Naive thymus-derived CD4-positive, alpha-beta T cell (primary cell): ENCODE data around the gene NT5C1A. TPM values are rescaled to one million over a fixed set of nuclear protein-coding genes. Genes with fewer than 3 reads are reported as not detected.
A peak's percentile ranks its signal among the peaks of the same experiment; 100 is the strongest.

Experiments used
- ATAC-seq: fragments of 150-1000 bp; cut with Tn5 transposase; 2 replicates; pipeline ENCODE4 v1.10.0; 2021; ENCODE audit warnings: mild to moderate bottlenecking, moderate library complexity
- CTCF ChIA-PET: fragments of 350-600 bp; sonication (Branson Sonifier 250); formaldehyde crosslinking; loops from one replicate; lab custom pipeline; 2021; ENCODE audit warnings: antibody characterized with exemption; lab: Charles Lee
- POLR2A ChIA-PET: fragments of 350-600 bp; sonication (Branson Sonifier 250); formaldehyde crosslinking; loops from one replicate; lab custom pipeline; 2021; ENCODE audit warnings: antibody characterized with exemption, inconsistent platforms; lab: Charles Lee
- DNase-seq, 9 donors: peaks; one replicate each; pipeline versions ENCODE4 v3.0.0 to v3.0.0-alpha.2; 2020 to 2022; ENCODE audit warnings: mixed read lengths in 1 of 9
- H3K27ac ChIP-seq: one replicate; pipeline ENCODE4 v1.7.0; 2013; ENCODE audit warnings: mild to moderate bottlenecking, low read depth, low read length, moderate library complexity
- H3K27me3 ChIP-seq, 2 donors: one replicate each; pipeline ENCODE4 v1.7.0; 2013; ENCODE audit warnings: low read length in 2 of 2, mild to moderate bottlenecking in 2 of 2, moderate library complexity in 2 of 2; ENCODE audit not compliant: control insufficient read depth in 2 of 2, insufficient read depth in 2 of 2
- H3K36me3 ChIP-seq, 3 experiments: 1 replicate in 2 of 3; 2 replicates in 1 of 3; pipeline ENCODE4 v1.7.0; 2013; ENCODE audit warnings: low read length in 3 of 3, mild to moderate bottlenecking in 3 of 3, moderate library complexity in 1 of 3; ENCODE audit not compliant: insufficient read depth in 3 of 3, control insufficient read depth in 2 of 3
- H3K4me1 ChIP-seq, 2 donors: one replicate each; pipeline ENCODE4 v1.7.0; 2013; ENCODE audit warnings: low read length in 2 of 2, mild to moderate bottlenecking in 2 of 2, moderate library complexity in 1 of 2; ENCODE audit not compliant: control insufficient read depth in 2 of 2, insufficient read depth in 2 of 2
- H3K4me3 ChIP-seq: 2 replicates; pipeline ENCODE4 v1.7.0; 2013; ENCODE audit warnings: mild to moderate bottlenecking, low read length
- H3K9me3 ChIP-seq, 3 experiments: 1 replicate in 2 of 3; 2 replicates in 1 of 3; pipeline ENCODE4 v1.7.0; 2013; ENCODE audit warnings: low read length in 3 of 3; ENCODE audit not compliant: control insufficient read depth in 2 of 3
- H3K27ac Mint-ChIP-seq, 9 donors: one replicate each; pipeline ENCODE4 v1.8.0; 2020 to 2022; ENCODE audit warnings: mixed read lengths in 9 of 9, mild to moderate bottlenecking in 8 of 9, moderate library complexity in 5 of 9, inconsistent platforms in 2 of 9
- H3K27me3 Mint-ChIP-seq, 5 donors: one replicate each; pipeline ENCODE4 v1.8.0; 2021 to 2022; ENCODE audit warnings: mixed read lengths in 5 of 5, mild to moderate bottlenecking in 1 of 5
- H3K36me3 Mint-ChIP-seq, 5 donors: one replicate each; pipeline ENCODE4 v1.8.0; 2020 to 2022; ENCODE audit warnings: mixed read lengths in 5 of 5, mild to moderate bottlenecking in 3 of 5, inconsistent platforms in 1 of 5
- H3K4me1 Mint-ChIP-seq, 7 donors: one replicate each; pipeline ENCODE4 v1.8.0; 2020 to 2022; ENCODE audit warnings: mixed read lengths in 7 of 7, mild to moderate bottlenecking in 3 of 7, inconsistent platforms in 1 of 7
- H3K4me3 Mint-ChIP-seq, 10 donors: one replicate each; pipeline ENCODE4 v1.8.0; 2020 to 2022; ENCODE audit warnings: mild to moderate bottlenecking in 10 of 10, mixed read lengths in 10 of 10, moderate library complexity in 6 of 10, inconsistent platforms in 2 of 10
- H3K9me3 Mint-ChIP-seq, 11 donors: one replicate each; pipeline ENCODE4 v1.8.0; 2020 to 2022; ENCODE audit warnings: mixed read lengths in 11 of 11, mild to moderate bottlenecking in 4 of 11, inconsistent platforms in 1 of 11, moderate library complexity in 1 of 11
- intact Hi-C, 2 donors: fragments of 100-400 bp; cut with micrococcal nuclease; formaldehyde crosslinking; loops; one replicate each; pipeline ENCODE4 v1.15.1; 2023
- polyA plus RNA-seq, 2 donors: library from polyadenylated mRNA; unstranded; fragments of 300-500 nt; fragmentation: Illumina TruSeq; gene quantifications; one replicate each; pipeline ENCODE4 v1.2.3, GENCODE V29; 2021
- total RNA-seq, 6 experiments: library from RNA in 5 of 6; stranded (reverse) in 5 of 6; gene quantifications; 1 replicate in 5 of 6; 2 replicates in 1 of 6; pipeline ENCODE4 v1.2.3 and lab custom pipeline; 2021 to 2026

Gene NT5C1A
- total and polyA plus RNA-seq, 7 experiments from 2014 or later = 0.37 to 0.92 (median 0.65) TPM; not detected in 4

- intact Hi-C loops = no loop called here
- Mint-ChIP-seq H3K36me3 (no peaks in the 10 kb centered on the region), H3K27ac (no peak overlapping the region), H3K4me1 (peaks cover 0 to 4% (median 1%) of the 10 kb centered on the region in 7 donors), H3K27me3 (peaks cover 0 to 14% (median 0%) of the 10 kb centered on the region in 5 donors), H3K4me3 (no peak overlapping the region), H3K9me3 (no peaks in the 10 kb centered on the region)
- Histone ChIP-seq H3K4me1 (no peaks in the 10 kb centered on the region), H3K36me3 (no peaks in the 10 kb centered on the region), H3K9me3 (no peaks in the 10 kb centered on the region), H3K27me3 (no peaks in the 10 kb centered on the region), H3K27ac (no peak overlapping the region), H3K4me3 (no peak overlapping the region)
- DNase-seq = no peak
- POLR2A ChIA-PET = no interaction called here
- CTCF ChIA-PET = no interaction called here
- no peak for ATAC-seq
Observed at GRCh38 chr1:39614488-39614887, 57.4 kb downstream of the NT5C1A start.

- Mint-ChIP-seq H3K36me3 (no peaks in the 10 kb centered on the region), H3K4me3 (no peak overlapping the region), H3K9me3 (no peaks in the 10 kb centered on the region), H3K27ac (no peak overlapping the region), H3K4me1 (peaks cover 0 to 7% (median 5%) of the 10 kb centered on the region in 7 donors), H3K27me3 (peaks cover 0 to 14% (median 0%) of the 10 kb centered on the region in 5 donors)
- Histone ChIP-seq H3K36me3 (no peaks in the 10 kb centered on the region), H3K4me1 (no peaks in the 10 kb centered on the region), H3K27ac (no peak overlapping the region), H3K4me3 (no peak overlapping the region), H3K9me3 (no peaks in the 10 kb centered on the region), H3K27me3 (no peaks in the 10 kb centered on the region)
- ATAC-seq (no peak), DNase-seq (no peak)
- CTCF ChIA-PET = no interaction called here
- intact Hi-C loops = no loop called here
- POLR2A ChIA-PET = no interaction called here
Observed at GRCh38 chr1:39613250-39613649, 58.7 kb downstream of the NT5C1A start.

DNA sequence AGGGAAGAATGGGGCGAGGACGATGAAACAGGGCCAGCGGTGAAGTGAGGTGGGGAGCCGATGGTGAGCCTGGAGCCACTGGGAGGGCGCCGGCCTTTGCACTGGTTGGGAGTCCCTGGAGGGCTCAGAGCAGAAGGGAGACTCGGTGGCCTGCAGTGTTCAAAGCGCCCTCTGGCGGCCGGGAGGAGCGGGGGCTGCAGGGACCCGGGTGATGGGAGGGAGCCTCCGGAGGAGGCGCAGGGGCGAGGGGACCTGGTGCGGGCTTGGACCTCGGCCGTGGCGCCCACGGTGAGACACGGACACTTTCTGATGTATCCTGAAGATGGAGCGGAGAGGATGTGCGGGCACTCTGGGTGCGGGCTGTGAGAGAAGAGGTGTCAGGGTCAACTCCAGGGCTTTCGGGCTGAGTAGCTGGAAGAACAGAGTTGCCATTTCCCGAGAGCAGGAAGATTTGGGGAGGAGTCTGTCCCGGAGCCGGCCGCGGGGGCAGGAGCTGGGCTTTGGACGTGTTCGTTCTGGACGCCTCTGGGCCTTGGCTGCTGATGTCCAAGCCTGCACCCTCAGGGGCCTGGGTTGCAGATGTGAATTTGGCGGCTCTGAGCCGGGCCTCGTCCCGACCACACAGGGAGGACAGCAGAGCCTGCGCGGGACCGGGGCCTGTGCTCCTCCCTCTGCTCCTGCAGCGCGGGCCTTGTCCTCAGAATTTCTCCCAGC lies 62.1 kb downstream of the NT5C1A start:
- ATAC-seq = peak; percentile 89
- H3K36me3 Mint-ChIP-seq = no peaks in the 10 kb centered on the region
- no peaks in the 10 kb centered on the region for H3K9me3 ChIP-seq
- H3K4me1 ChIP-seq = no peaks in the 10 kb centered on the region
- H3K27me3 ChIP-seq = no peaks in the 10 kb centered on the region
- no peak overlapping the region for H3K27ac ChIP-seq
- CTCF ChIA-PET = interaction anchor here (1.0 to 1.8 kb wide), 5 partner anchors 8 to 111 kb away, joined by 3 to 8 read pairs (median 4); no protein-coding TSS in a partner anchor
- no peaks in the 10 kb centered on the region for H3K36me3 ChIP-seq
- H3K9me3 Mint-ChIP-seq = peaks cover 0 to 2% (median 0%) of the 10 kb centered on the region in 11 donors
- POLR2A ChIA-PET = no interaction called here
- peak overlapping the region in 2 of 10 donors; percentile 51 to 59 for H3K4me3 Mint-ChIP-seq
- no peak overlapping the region for H3K4me3 ChIP-seq
- H3K27ac Mint-ChIP-seq = no peak overlapping the region
- peaks cover 0 to 4% (median 0%) of the 10 kb centered on the region in 5 donors for H3K27me3 Mint-ChIP-seq
- intact Hi-C loops = loop anchor here in 1 of 2 donors (2.0 kb wide), 1 partner anchor 511 kb away; no protein-coding TSS in a partner anchor
- H3K4me1 Mint-ChIP-seq = peaks cover 0 to 9% (median 8%) of the 10 kb centered on the region in 7 donors
- DNase-seq = peak; percentile 10 to 84 (median 66)

Other genes with a start within 250 kb of the NT5C1A start
- under 1 TPM in 1 of 5 experiments, not detected in 4; 0.19 TPM for gene BMP8A, start 180.5 kb downstream of the NT5C1A start, total RNA-seq
- under 1 TPM in 1 of 2 donors, not detected in 1; 0.12 TPM for gene BMP8A, start 180.5 kb downstream of the NT5C1A start, polyA plus RNA-seq
- 100 to 1,000 TPM; 194 to 344 (median 278) TPM for gene PABPC4, start 95.3 kb downstream of the NT5C1A start, total RNA-seq
- gene PABPC4, start 95.3 kb downstream of the NT5C1A start, polyA plus RNA-seq = 10 to 100 TPM; 39.9 to 41.6 TPM
- gene HEYL, start 32.5 kb downstream of the NT5C1A start, total RNA-seq = under 1 TPM in 2 of 5 experiments, not detected in 3; 0.08 to 0.16 TPM
- gene HEYL, start 32.5 kb downstream of the NT5C1A start, polyA plus RNA-seq = under 1 TPM in 1 of 2 donors, not detected in 1; 0.18 TPM
- gene HPCAL4, start 19.3 kb upstream of the NT5C1A start, total RNA-seq = 10 to 100 TPM in 4 of 5 experiments, 1 to 10 TPM in 1; 2.9 to 49.0 (median 18.7) TPM
- 1 to 10 TPM; 3.6 to 9.4 TPM for gene HPCAL4, start 19.3 kb upstream of the NT5C1A start, polyA plus RNA-seq
- gene PPIE, start 66.8 kb upstream of the NT5C1A start, total RNA-seq = 10 to 100 TPM; 52.3 to 79.1 (median 61.3) TPM
- 100 to 1,000 TPM; 104 to 119 TPM for gene PPIE, start 66.8 kb upstream of the NT5C1A start, polyA plus RNA-seq
- under 1 TPM in 4 of 5 experiments, not detected in 1; 0.19 to 0.53 (median 0.26) TPM for gene OXCT2, start 99.2 kb upstream of the NT5C1A start, total RNA-seq
- gene OXCT2, start 99.2 kb upstream of the NT5C1A start, polyA plus RNA-seq = not detected
- 1 to 10 TPM in 1 of 5 experiments, under 1 TPM in 4; 0.16 to 1.4 (median 0.17) TPM for gene BMP8B, start 116.8 kb upstream of the NT5C1A start, total RNA-seq
- gene BMP8B, start 116.8 kb upstream of the NT5C1A start, polyA plus RNA-seq = under 1 TPM; 0.05 to 0.09 TPM
- 10 to 100 TPM; 12.4 to 21.7 (median 19.5) TPM for gene TRIT1, start 211.4 kb upstream of the NT5C1A start, total RNA-seq
- 10 to 100 TPM in 1 of 2 donors, 1 to 10 TPM in 1; 8.2 to 14.5 TPM for gene TRIT1, start 211.4 kb upstream of the NT5C1A start, polyA plus RNA-seq
- 1 to 10 TPM in 2 of 5 experiments, under 1 TPM in 2, not detected in 1; 0.30 to 8.1 (median 0.83) TPM for gene MYCL, start 229.8 kb upstream of the NT5C1A start, total RNA-seq
- under 1 TPM in 1 of 2 donors, not detected in 1; 0.05 TPM for gene MYCL, start 229.8 kb upstream of the NT5C1A start, polyA plus RNA-seq